Measurements from ENCODE around the gene CXCL17. TPM values are rescaled to one million over a fixed set of nuclear protein-coding genes. Genes with fewer than 3 reads are reported as not detected.
"Not testable (repeated sequence)": the region's sequence is repeated elsewhere in the genome, so short reads cannot be mapped to it uniquely, and the experiment has no call there.

CXCL17 gene
- polyA plus RNA-seq (ENCODE audit: insufficient read length in 4 of 4): under 1 TPM in 3 of 4 donors, not detected in 1; 0.18 to 0.52 (median 0.20) TPM

GRCh38 chr19:42442833-42443232 lies at the start of gene CXCL17:
CXCL17 (minus strand) TSS chr19:42442946; CDS start chr19:42442832, 114 bp downstream.
- no peak for DNase-seq (ENCODE audit: low read depth in 4 of 4, low spot score in 3 of 4)

- DNase-seq (ENCODE audit: low read depth in 4 of 4, low spot score in 3 of 4): no peak
These were observed 46.2 kb upstream of the CXCL17 start for GRCh38 chr19:42488783-42489521.

- no peak for DNase-seq (ENCODE audit: low read depth in 4 of 4, low spot score in 3 of 4)
These were observed 45.0 kb upstream of the CXCL17 start for GRCh38 chr19:42487798-42488178.

GRCh38 chr19:42487032-42487797 lies 44.5 kb upstream of the CXCL17 start:
- no peak for DNase-seq (ENCODE audit: low read depth in 4 of 4, low spot score in 3 of 4)

GRCh38 chr19:42485036-42485435 lies 42.3 kb upstream of the CXCL17 start:
- not testable (repeated sequence) for DNase-seq (ENCODE audit: low read depth in 4 of 4, low spot score in 3 of 4)

- no peak for DNase-seq (ENCODE audit: low read depth in 4 of 4, low spot score in 3 of 4)
These were observed 37.8 kb upstream of the CXCL17 start for GRCh38 chr19:42480335-42481095.

- no peak for DNase-seq (ENCODE audit: low read depth in 4 of 4, low spot score in 3 of 4)
These were observed 37.0 kb upstream of the CXCL17 start for GRCh38 chr19:42479736-42480135.

- no peak for DNase-seq (ENCODE audit: low read depth in 4 of 4, low spot score in 3 of 4)
These were observed 36.1 kb upstream of the CXCL17 start for GRCh38 chr19:42478765-42479311.

- DNase-seq (ENCODE audit: low read depth in 4 of 4, low spot score in 3 of 4): no peak
These were observed 35.2 kb upstream of the CXCL17 start for GRCh38 chr19:42477933-42478332.

GRCh38 chr19:42477117-42477516 lies 34.4 kb upstream of the CXCL17 start:
- no peak for DNase-seq (ENCODE audit: low read depth in 4 of 4, low spot score in 3 of 4)

- no peak for DNase-seq (ENCODE audit: low read depth in 4 of 4, low spot score in 3 of 4)
These were observed 32.6 kb upstream of the CXCL17 start for GRCh38 chr19:42475366-42475765.

- no peak for DNase-seq (ENCODE audit: low read depth in 4 of 4, low spot score in 3 of 4)
These were observed 32.0 kb upstream of the CXCL17 start for GRCh38 chr19:42474743-42475142.

- DNase-seq (ENCODE audit: low read depth in 4 of 4, low spot score in 3 of 4): no peak
These were observed 30.9 kb upstream of the CXCL17 start for GRCh38 chr19:42473686-42474085.

GRCh38 chr19:42472402-42473147 lies 29.8 kb upstream of the CXCL17 start:
- no peak for DNase-seq (ENCODE audit: low read depth in 4 of 4, low spot score in 3 of 4)

GRCh38 chr19:42471554-42472249 lies 29.0 kb upstream of the CXCL17 start:
- no peak for DNase-seq (ENCODE audit: low read depth in 4 of 4, low spot score in 3 of 4)

GRCh38 chr19:42469311-42470235 lies 26.8 kb upstream of the CXCL17 start:
- no peak for DNase-seq (ENCODE audit: low read depth in 4 of 4, low spot score in 3 of 4)

GRCh38 chr19:42468273-42468796 lies 25.6 kb upstream of the CXCL17 start:
- no peak for DNase-seq (ENCODE audit: low read depth in 4 of 4, low spot score in 3 of 4)

GRCh38 chr19:42467183-42467760 lies 24.5 kb upstream of the CXCL17 start:
- DNase-seq (ENCODE audit: low read depth in 4 of 4, low spot score in 3 of 4): no peak
